A673 (cell line): ENCODE results near the gene SLC1A7. TPM values are rescaled to one million over a fixed set of nuclear protein-coding genes. Genes with fewer than 3 reads are reported as not detected.

Source experiments
- BruUV-seq: library from RNA; stranded (reverse); fragments of 400-500 nt; replicated peaks from 2 replicates; lab custom pipeline; 2021; lab: Mats Ljungman, UMichigan
- CTCF ChIA-PET: fragments of 300-600 bp; sonication (Branson Sonifier 250); formaldehyde crosslinking; loops from one replicate; lab custom pipeline; 2022; ENCODE audit warnings: antibody characterized with exemption; lab: Charles Lee
- POLR2A ChIA-PET: fragments of 300-600 bp; sonication (Branson Sonifier 250); formaldehyde crosslinking; loops from one replicate; lab custom pipeline; 2022; ENCODE audit warnings: antibody characterized with exemption; ENCODE audit not compliant: low non-redundant PET; lab: Charles Lee
- DNase-seq: peaks from one replicate; pipeline ENCODE4 v3.0.0-alpha.2; 2015; ENCODE audit warnings: low spot score
- H3K27ac ChIP-seq: fragments of 200-600 bp; sonication (generic); 2 replicates; pipeline ENCODE4 v1.5.1; 2016; ENCODE audit warnings: mixed run types, low read depth, mild to moderate bottlenecking, mixed read lengths, antibody characterized with exemption, low read length; ENCODE audit not compliant: poor library complexity, severe bottlenecking
- H3K27me3 ChIP-seq: fragments of 200-600 bp; sonication (generic); replicated peaks from 2 replicates; pipeline ENCODE4 v1.6.1; 2017; ENCODE audit warnings: mixed run types, low read depth, mild to moderate bottlenecking, mixed read lengths, antibody characterized with exemption, low read length; ENCODE audit not compliant: insufficient read depth, poor library complexity
- H3K36me3 ChIP-seq: fragments of 200-600 bp; sonication (generic); 2 replicates; pipeline ENCODE4 v1.6.1; 2016; ENCODE audit warnings: mixed run types, mild to moderate bottlenecking, mixed read lengths, antibody characterized with exemption, low read length; ENCODE audit not compliant: insufficient read depth, poor library complexity, severe bottlenecking
- H3K4me1 ChIP-seq: fragments of 200-600 bp; sonication (generic); 2 replicates; pipeline ENCODE4 v1.6.1; 2017; ENCODE audit warnings: mixed run types, mild to moderate bottlenecking, mixed read lengths, antibody characterized with exemption, low read length; ENCODE audit not compliant: insufficient read depth, poor library complexity, severe bottlenecking
- H3K4me3 ChIP-seq: fragments of 200-600 bp; sonication (generic); 2 replicates; pipeline ENCODE4 v1.5.1; 2016; ENCODE audit warnings: low read depth, mixed run types, mild to moderate bottlenecking, mixed read lengths, low read length; ENCODE audit not compliant: poor library complexity, severe bottlenecking
- H3K9me3 ChIP-seq: fragments of 200-600 bp; sonication (generic); 2 replicates; pipeline ENCODE4 v1.6.1; 2016; ENCODE audit warnings: mixed run types, low read depth, mild to moderate bottlenecking, mixed read lengths, antibody characterized with exemption, low read length; ENCODE audit not compliant: poor library complexity, severe bottlenecking
- CTCF ChIP-seq: fragments of 300-800, 200-600 bp; sonication (generic); conservative IDR thresholded peaks from 2 replicates; pipeline ENCODE4 v1.5.1; 2017; ENCODE audit warnings: low read depth, mild to moderate bottlenecking, antibody characterized with exemption, low read length, moderate library complexity, mixed read lengths
- EZH2 ChIP-seq: fragments of 200-600 bp; sonication (generic); IDR thresholded peaks from 2 replicates; pipeline ENCODE4 v1.6.1; 2017; ENCODE audit warnings: borderline replicate concordance, low read depth, mild to moderate bottlenecking, mixed read lengths, antibody characterized with exemption, low read length; ENCODE audit not compliant: poor library complexity, severe bottlenecking
- intact Hi-C: fragments of 100-400 bp; cut with micrococcal nuclease; formaldehyde crosslinking; loops from one replicate; pipeline ENCODE4 v1.10.0; 2022; ENCODE audit not compliant: unreplicated experiment
- total RNA-seq: library from RNA; stranded (reverse); gene quantifications from 2 replicates; pipeline ENCODE4 v1.2.3, GENCODE V29; 2021

Gene SLC1A7
- total RNA-seq, 1 experiment from 2014 or later: not detected

- BruUV-seq: no TSS peak
- Histone ChIP-seq H3K27me3 (no peaks in the 10 kb centered on the region), H3K4me1 (no peaks in the 10 kb centered on the region), H3K4me3 (no peak overlapping the region), H3K36me3 (no peaks in the 10 kb centered on the region), H3K27ac (no peak overlapping the region), H3K9me3 (no peaks in the 10 kb centered on the region)
- intact Hi-C loops: no loop called here
- TF ChIP-seq EZH2 (no peak), CTCF (no peak)
- ChIA-PET CTCF (no interaction called here), POLR2A (no interaction called here)
- no peak for DNase-seq
Observed at GRCh38 chr1:53166912-53167311, 24.5 kb upstream of the SLC1A7 start.

- CTCF ChIA-PET: no interaction called here
- Histone ChIP-seq H3K36me3 (no peaks in the 10 kb centered on the region), H3K4me3 (no peak overlapping the region), H3K27ac (no peak overlapping the region), H3K4me1 (no peaks in the 10 kb centered on the region), H3K9me3 (no peaks in the 10 kb centered on the region), H3K27me3 (no peaks in the 10 kb centered on the region)
- BruUV-seq: no TSS peak
- POLR2A ChIA-PET: no interaction called here
- intact Hi-C loops: no loop called here
- TF ChIP-seq EZH2 (no peak), CTCF (no peak)
- DNase-seq: no peak
Observed at GRCh38 chr1:53166366-53166765, 23.9 kb upstream of the SLC1A7 start.

GRCh38 chr1:53165408-53165961 is 23.0 kb upstream of the SLC1A7 start:
- ChIA-PET POLR2A (no interaction called here), CTCF (no interaction called here)
- Histone ChIP-seq H3K27ac (no peak overlapping the region), H3K27me3 (no peaks in the 10 kb centered on the region), H3K9me3 (no peaks in the 10 kb centered on the region), H3K4me1 (no peaks in the 10 kb centered on the region), H3K36me3 (no peaks in the 10 kb centered on the region), H3K4me3 (no peak overlapping the region)
- BruUV-seq: no TSS peak
- DNase-seq: no peak
- no peak for TF ChIP-seq CTCF
- TF ChIP-seq EZH2: no peak
- intact Hi-C loops: no loop called here
